ENCODE results near the gene QRFP. TPM values are rescaled to one million over a fixed set of nuclear protein-coding genes. Genes with fewer than 3 reads are reported as not detected.
"Not testable (repeated sequence)": the region's sequence is repeated elsewhere in the genome, so short reads cannot be mapped to it uniquely, and the experiment has no call there.

Gene QRFP
- total RNA-seq, 2 experiments from 2014 or later = not detected

DNA sequence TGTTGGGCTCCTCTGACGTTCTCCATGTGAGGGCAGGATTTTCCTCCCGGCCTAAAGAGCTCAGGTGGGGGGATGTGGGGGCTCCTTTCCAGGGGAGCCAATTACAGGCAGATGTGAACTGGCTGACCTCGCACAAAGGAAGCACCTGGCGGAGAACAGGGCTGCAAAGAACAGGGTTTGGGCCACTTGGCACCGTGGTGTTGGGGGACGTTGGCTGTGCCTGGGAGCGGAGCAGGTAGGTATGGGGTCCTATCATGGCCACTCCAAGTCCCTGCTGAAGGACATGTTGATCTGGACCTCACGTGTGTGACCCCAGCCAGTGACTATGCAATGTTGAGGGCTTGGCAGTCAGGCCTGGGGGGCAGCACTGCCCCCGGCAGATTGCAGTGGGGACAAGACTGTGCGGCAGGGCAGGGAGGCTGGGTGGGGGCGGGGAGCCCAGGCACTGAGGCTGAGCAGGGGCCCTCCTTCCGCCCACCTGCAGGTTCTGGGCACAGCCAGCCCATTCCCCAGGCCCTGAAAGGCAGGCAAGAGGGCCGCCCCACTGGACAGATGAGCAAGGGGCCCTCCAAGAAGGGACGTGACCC, 23.0 kb upstream of the QRFP start:
- no peak overlapping the region for H3K4me3 Mint-ChIP-seq
- H3K36me3 Mint-ChIP-seq = no peaks in the 10 kb centered on the region
- no peaks in the 10 kb centered on the region for H3K4me1 Mint-ChIP-seq
- ATAC-seq (no peak), DNase-seq (no peak)
- H3K9me3 Mint-ChIP-seq (ENCODE audit: low read depth) = no peaks in the 10 kb centered on the region
- CTCF ChIA-PET = no interaction called here
- no peak overlapping the region for H3K27ac Mint-ChIP-seq
- peaks cover 7% of the 10 kb centered on the region for H3K27me3 Mint-ChIP-seq

DNA sequence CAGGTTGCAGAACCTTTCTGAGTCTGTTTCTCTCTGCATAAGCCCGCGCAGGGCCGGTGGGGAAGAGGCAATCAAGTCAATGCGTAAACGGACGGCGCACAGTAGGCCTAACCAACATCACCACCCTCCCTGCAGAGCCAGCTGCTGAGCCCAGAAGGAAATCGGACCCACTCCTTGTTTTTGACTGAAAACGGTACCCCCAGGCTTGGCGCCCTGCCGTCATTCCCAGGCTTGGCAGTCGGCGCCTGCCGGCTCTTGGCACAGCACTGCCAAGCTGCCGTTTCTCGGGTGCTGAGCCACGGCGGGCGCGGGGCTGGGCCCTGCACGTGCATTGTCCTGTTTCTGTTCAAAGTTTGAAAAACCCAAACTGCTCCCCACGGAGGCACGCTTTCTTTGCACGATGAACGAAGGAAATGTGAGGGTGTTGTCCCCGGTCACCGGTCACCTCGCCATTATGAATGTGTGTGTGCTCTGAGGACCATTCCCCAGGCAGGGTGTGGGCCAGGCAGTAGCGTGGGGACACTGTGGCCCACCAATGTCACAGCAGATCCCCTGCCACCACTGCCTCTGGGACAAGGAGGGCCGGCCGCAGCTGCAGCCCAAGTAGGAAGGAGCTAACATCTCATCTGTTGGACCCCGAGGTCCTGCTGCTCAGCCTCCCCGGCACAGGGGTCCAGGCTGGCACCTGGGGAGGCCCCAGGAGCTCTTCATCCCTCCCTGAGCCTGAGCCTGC, 22.4 kb upstream of the QRFP start:
- Mint-ChIP-seq H3K27ac (no peak overlapping the region), H3K9me3 (ENCODE audit: low read depth) (no peaks in the 10 kb centered on the region), H3K4me3 (no peak overlapping the region), H3K36me3 (no peaks in the 10 kb centered on the region), H3K27me3 (peaks cover 7% of the 10 kb centered on the region), H3K4me1 (no peaks in the 10 kb centered on the region)
- CTCF ChIA-PET = no interaction called here
- DNase-seq (no peak), ATAC-seq (no peak)

DNA sequence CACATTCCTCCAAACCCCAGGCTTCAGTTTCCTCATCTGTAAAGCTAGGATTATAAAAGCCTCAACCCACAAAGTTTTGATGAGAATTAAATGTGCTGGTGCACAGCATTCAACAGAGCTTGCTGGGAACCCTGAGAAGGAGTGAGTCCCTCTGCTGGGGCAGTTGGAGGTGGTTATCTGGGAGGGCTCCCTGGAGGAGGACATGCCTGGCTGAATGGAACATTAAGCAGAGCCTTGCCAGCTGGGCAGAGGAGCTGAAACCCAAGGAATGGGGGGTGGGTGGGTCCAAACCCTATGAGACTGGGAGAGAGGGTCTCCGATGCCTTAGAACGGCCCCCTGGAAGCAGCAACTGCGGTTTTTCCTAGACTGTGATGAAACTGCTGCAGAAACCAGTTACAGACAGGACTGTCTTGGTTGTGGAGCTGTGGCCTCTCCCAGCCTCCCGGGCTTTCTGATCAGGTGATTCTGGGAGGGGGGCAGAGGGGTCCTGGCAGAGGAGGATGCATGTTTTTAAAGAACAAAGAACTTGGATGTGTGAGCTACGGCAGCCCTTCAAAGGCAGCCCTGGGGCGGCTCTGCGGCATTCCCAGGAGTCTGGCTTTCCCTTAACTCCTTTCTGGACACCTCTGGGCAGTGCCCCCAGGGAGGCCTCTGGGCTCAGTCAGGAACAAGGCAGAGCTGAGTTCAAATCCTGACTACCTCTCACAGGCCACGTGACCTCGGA, 21.7 kb upstream of the QRFP start:
- H3K36me3 Mint-ChIP-seq = no peaks in the 10 kb centered on the region
- no peaks in the 10 kb centered on the region for H3K4me1 Mint-ChIP-seq
- no peaks in the 10 kb centered on the region for H3K9me3 Mint-ChIP-seq (ENCODE audit: low read depth)
- no peak overlapping the region for H3K27ac Mint-ChIP-seq
- DNase-seq (no peak), ATAC-seq (no peak)
- CTCF ChIA-PET = no interaction called here
- peaks cover 7% of the 10 kb centered on the region for H3K27me3 Mint-ChIP-seq
- H3K4me3 Mint-ChIP-seq = no peak overlapping the region

DNA sequence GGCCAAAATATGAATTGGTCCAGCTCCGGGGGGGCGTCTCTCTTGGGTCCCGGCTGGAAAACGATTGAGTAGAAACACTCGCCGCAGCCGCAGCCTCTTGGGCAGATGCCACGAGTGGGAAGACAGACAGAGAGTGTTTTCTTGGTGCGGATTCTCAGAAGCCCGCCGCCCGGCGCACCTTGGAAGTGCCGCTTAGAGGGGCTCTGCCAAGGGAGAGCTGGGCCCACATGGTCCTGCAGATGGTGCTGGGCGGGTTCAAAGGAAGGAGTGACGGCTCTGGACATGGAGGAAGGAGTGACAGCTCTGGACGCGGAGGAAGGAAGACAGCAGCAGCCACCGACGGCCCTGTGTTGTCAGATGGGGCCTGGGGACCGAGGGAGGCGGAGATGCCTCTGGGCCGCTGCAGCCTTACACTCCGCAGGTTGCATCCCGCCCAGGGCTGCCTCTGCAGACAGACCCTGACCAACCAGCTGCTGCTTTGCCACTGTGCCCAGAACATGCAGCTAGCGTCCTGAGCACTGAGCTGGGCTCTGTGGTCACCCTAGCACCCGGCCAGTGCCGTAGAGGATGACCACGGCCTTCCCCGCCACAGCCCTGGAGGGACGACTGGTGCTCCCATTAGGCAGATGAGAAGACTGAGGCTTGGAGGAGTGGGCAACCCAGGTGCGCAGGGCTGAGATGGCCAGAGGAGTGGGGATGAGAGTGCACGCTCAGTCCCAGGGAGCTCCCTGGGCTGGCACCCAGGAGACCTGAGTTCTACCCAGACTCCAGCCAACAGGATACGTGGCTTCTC, 20.8 kb upstream of the QRFP start:
- H3K9me3 Mint-ChIP-seq (ENCODE audit: low read depth) = no peaks in the 10 kb centered on the region
- H3K36me3 Mint-ChIP-seq = no peaks in the 10 kb centered on the region
- no peak overlapping the region for H3K27ac Mint-ChIP-seq
- CTCF ChIA-PET = no interaction called here
- no peak for ATAC-seq
- no peaks in the 10 kb centered on the region for H3K27me3 Mint-ChIP-seq
- DNase-seq = no peak
- no peak overlapping the region for H3K4me3 Mint-ChIP-seq
- no peaks in the 10 kb centered on the region for H3K4me1 Mint-ChIP-seq

DNA sequence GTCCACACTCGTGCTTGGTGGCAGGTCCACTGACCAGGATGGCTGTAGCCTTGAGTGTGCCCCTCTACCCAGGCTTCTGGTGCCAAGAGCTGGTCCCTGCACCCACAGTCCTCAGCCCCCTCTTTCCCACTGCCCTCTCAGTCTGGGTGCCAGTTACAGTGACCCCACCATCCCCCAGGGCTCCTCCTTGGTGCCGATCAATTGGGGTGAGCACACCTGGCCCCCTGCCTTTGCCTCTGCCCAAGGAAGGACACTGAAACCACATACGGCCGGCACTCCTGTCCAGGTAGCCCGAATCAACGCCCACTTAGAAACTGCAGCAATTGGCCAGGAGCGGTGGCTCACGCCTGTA, 18.5 kb upstream of the QRFP start:
- DNase-seq = no peak
- Mint-ChIP-seq H3K4me3 (no peak overlapping the region), H3K27me3 (no peaks in the 10 kb centered on the region), H3K4me1 (no peaks in the 10 kb centered on the region), H3K27ac (no peak overlapping the region), H3K36me3 (no peaks in the 10 kb centered on the region), H3K9me3 (ENCODE audit: low read depth) (no peaks in the 10 kb centered on the region)
- CTCF ChIA-PET = no interaction called here
- no peak for ATAC-seq

DNA sequence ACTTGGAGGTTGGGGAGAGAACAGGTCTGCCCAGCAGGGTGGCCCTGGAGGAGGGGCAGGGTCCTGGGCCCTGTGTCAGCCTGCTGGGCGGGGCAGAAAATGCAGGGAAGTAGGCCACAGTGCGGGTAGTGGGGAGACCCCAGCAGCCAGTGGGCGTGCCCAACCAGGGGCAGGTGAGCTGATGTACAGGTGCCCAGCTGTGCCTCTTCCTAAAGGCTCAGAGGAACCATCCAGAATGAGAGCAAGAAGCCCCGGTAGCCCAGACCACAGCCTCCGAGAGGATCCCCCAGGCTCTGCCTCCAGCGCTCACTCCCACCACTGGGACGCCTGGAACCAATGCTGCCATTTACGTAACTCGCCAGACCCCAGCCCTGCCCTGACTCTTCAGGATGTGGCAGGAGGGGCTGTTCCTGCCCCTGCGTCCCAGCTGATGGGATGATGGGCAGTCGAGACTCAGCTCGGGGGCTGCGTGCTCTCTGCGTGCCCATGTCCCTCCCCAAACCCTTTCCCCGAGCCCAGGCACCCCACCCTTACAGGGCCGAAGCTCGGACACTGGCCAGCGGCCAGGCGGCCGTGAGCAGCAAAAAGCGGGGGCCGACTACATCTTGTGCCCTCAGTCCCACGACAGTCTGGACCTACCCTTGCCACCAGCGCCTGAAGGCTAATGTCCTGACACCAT, 17.9 kb upstream of the QRFP start:
- CTCF ChIA-PET = no interaction called here
- no peaks in the 10 kb centered on the region for H3K27me3 Mint-ChIP-seq
- no peak overlapping the region for H3K27ac Mint-ChIP-seq
- no peak overlapping the region for H3K4me3 Mint-ChIP-seq
- H3K4me1 Mint-ChIP-seq = no peaks in the 10 kb centered on the region
- H3K36me3 Mint-ChIP-seq = no peaks in the 10 kb centered on the region
- H3K9me3 Mint-ChIP-seq (ENCODE audit: low read depth) = no peaks in the 10 kb centered on the region
- DNase-seq = no peak
- no peak for ATAC-seq

DNA sequence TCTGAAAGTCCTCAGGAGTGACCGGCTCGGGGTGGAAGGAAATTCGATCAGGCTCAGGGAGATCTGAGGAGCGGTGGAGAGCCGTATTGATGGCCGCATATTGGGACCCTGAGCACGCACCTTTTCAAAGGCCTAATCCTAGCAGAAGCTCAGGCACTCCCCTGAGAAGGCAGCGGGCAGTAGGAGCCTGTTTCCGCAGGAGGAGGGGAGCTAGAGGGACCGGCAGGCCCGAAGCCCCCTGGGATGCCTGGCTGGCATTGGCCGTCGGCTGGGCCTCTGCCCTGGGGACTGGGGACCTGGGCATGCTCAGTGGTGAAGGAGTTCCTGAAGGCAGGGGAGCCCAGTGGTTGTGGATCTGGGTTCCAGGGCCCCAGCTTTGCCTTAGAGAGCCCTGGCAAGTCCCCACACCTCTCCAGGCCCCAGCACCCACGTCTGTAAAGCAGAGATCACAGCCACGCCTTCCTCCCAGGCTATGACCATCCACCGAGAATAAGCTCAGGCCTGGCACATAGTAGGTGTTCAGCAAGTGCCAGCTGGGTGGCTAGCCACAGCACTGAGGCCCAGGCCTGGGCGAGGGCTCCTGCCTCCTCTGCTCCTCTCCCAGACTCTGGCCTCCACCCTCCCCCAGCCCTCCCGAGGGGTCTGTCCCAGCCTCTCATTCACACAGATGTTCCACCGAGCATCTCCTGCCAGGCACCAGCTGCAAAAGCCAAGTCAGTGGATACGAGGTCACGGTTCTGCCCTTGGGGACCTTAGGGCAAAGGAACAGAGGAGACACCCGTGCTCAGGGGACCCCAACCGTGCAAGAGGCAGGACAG, 17.2 kb upstream of the QRFP start:
- CTCF ChIA-PET = no interaction called here
- Mint-ChIP-seq H3K4me3 (no peak overlapping the region), H3K27me3 (no peaks in the 10 kb centered on the region), H3K9me3 (ENCODE audit: low read depth) (no peaks in the 10 kb centered on the region), H3K36me3 (no peaks in the 10 kb centered on the region), H3K27ac (no peak overlapping the region), H3K4me1 (no peaks in the 10 kb centered on the region)
- no peak for ATAC-seq
- no peak for DNase-seq

DNA sequence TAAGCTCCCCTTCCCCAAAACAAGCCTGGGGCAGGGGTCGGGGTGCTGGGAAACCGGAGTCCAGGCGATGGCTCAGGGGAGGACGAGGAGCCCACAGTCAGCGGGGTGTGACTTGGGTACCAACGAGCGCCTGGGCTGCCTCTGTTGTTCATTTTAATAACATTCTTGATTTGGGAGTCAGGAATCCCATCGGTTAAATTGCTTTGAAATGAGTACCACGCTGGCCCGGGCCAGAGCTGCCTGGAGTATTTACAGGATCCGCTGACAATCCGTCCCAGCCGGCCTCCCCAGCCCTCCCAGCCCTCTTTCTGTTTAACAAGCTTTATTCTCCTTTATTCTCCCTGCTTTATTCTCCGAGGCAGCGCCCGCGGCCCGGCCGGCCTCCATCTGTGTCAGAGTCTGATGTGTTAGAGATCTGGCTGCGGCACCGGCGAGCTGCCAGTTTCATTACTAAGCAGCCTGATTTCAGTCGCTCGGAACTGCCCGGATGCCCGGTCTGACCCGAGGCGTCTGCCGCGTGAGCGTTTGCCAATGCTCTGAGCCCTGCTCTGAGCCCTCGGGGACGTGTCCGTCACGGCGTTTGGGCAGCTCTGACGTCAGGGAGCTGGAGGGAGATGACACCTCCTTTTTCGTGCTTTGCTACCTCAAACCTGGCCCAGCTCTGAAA, 16.5 kb upstream of the QRFP start:
- Mint-ChIP-seq H3K36me3 (no peaks in the 10 kb centered on the region), H3K4me1 (no peaks in the 10 kb centered on the region), H3K27me3 (peaks cover 1% of the 10 kb centered on the region), H3K9me3 (ENCODE audit: low read depth) (no peaks in the 10 kb centered on the region), H3K4me3 (no peak overlapping the region), H3K27ac (no peak overlapping the region)
- ATAC-seq (no peak), DNase-seq (no peak)
- CTCF ChIA-PET = no interaction called here

DNA sequence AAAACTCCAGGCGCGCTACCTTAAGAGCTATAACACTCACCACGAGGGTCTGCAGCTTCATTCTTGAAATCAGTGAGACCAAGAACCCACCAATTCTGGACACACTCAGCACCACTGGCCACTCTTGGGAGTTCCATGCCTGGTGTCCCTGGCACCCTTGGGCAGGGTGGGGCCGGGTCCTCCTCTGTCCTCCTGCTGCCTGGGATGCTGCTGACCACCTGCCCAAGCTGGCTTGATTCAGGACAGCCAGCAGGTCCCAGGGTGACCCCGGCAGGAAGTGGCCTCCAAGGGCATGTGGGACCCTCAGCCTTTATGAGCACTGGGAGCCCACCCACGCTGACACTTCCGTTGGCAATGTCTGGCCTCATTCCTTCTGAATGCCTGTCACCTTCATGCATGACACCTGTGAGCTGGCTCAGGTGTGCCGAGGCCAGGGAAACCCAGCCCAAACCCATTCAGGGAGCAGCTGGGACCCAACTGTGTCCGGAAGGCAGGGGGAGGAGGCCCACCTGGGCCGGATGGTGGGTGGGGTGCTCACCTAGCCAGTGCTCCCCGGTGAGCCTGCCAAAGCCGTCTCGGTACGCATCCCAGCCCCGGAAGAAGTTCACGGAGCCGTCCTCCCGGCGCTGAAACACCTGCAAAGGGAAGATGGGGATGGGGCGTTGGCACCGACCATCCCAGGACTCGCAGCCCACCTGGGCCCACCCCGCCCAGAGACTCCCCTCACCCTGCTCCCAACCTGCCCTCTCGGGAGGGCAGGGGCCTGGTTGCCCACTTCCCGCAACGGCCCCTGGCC, 14.8 kb upstream of the QRFP start:
- H3K27me3 Mint-ChIP-seq = peaks cover 4% of the 10 kb centered on the region
- no peaks in the 10 kb centered on the region for H3K4me1 Mint-ChIP-seq
- no peaks in the 10 kb centered on the region for H3K36me3 Mint-ChIP-seq
- DNase-seq (no peak), ATAC-seq (no peak)
- no peak overlapping the region for H3K27ac Mint-ChIP-seq
- H3K4me3 Mint-ChIP-seq = no peak overlapping the region
- CTCF ChIA-PET = interaction anchor here (0.9 kb wide), 1 partner anchor 17 kb away, joined by 3 read pairs; no protein-coding TSS in a partner anchor
- no peaks in the 10 kb centered on the region for H3K9me3 Mint-ChIP-seq (ENCODE audit: low read depth)

DNA sequence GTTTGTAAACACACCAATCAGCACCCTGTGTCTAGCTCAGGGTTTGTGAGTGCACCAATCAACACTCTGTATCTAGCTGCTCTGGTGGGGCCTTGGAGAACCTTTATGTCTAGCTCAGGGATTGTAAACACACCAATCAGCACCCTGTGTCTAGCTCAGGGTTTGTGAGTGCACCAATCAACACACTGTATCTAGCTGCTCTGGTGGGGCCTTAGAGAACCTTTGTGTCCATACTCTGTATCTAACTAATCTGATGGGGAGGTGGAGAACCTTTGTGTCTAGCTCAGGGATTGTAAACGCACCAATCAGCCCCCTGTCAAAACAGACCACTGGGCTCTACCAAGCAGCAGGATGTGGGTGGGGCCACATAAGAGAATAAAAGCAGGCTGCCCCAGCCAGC, 14.1 kb upstream of the QRFP start:
- H3K4me3 Mint-ChIP-seq; H3K9me3 Mint-ChIP-seq (ENCODE audit: low read depth); ATAC-seq; H3K4me1 Mint-ChIP-seq; DNase-seq; H3K27ac Mint-ChIP-seq; H3K27me3 Mint-ChIP-seq; H3K36me3 Mint-ChIP-seq: not testable (repeated sequence)
- CTCF ChIA-PET = interaction anchor here (0.9 kb wide), 1 partner anchor 18 kb away, joined by 3 read pairs; no protein-coding TSS in a partner anchor

DNA sequence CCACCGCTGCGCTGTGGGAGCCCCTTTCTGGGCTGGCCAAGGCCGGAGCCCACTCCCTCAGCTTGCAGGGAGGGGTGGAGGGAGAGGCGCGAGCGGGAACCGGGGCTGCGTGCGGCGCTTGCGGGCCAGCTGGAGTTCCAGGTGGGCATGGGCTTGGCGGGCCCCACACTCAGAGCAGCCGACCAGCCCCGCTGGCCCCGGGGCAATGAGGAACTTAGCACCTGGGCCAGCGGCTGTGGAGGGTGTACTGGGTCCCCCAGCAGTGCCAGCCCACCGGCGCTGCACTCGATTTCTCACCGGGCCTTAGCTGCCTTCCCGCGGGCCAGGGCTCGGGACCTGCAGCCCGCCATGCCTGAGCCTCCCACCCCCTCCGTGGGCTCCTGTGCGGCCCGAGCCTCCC, 13.4 kb upstream of the QRFP start:
- ATAC-seq; H3K27ac Mint-ChIP-seq; H3K27me3 Mint-ChIP-seq; H3K4me3 Mint-ChIP-seq; H3K36me3 Mint-ChIP-seq; DNase-seq; H3K4me1 Mint-ChIP-seq; H3K9me3 Mint-ChIP-seq (ENCODE audit: low read depth); CTCF ChIA-PET: not testable (repeated sequence)
